HG03280 (cell line): ENCODE data around the gene LDB3.

Source experiments
- ATAC-seq: cut with Tn5 transposase; IDR thresholded peaks from one replicate; pipeline ENCODE4 v1.9.1; 2021; ENCODE audit warnings: mild to moderate bottlenecking, moderate library complexity; ENCODE audit not compliant: unreplicated experiment

LDB3 gene

GRCh38 chr10:86685416-86685815 is 17.1 kb downstream of the LDB3 start:
- no peak for ATAC-seq

- ATAC-seq, result no peak
Measured at GRCh38 chr10:86685893-86686632, 17.8 kb downstream of the LDB3 start.

- ATAC-seq, result no peak
Measured at GRCh38 chr10:86686972-86687371, 18.7 kb downstream of the LDB3 start.

- ATAC-seq, result no peak
Measured at GRCh38 chr10:86687750-86688149, 19.4 kb downstream of the LDB3 start.

- ATAC-seq, result peak; percentile 78
Measured at GRCh38 chr10:86688398-86688921, 20.1 kb downstream of the LDB3 start.

DNA sequence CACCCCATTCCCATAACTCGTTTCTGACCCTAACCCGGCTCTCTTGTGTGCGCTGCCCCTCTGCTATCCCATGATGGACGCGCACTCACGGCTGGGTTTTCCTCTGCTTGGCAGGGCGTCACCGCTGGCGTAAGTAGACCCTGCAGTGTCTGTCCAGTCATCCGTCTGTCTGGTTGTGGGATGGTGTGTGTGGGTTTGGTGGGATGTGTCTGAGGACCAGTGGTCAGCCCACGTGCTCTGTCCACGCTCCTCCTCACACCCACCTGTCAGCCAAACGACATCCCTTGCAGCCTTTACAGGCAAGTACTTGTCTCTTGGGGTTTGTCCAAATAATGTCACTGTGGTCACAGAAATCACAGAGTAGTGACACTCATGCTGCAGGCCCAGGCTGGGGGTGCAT is 20.8 kb downstream of the LDB3 start:
- ATAC-seq, result no peak

GRCh38 chr10:86690231-86690630 is 21.9 kb downstream of the LDB3 start:
- ATAC-seq, result no peak

DNA sequence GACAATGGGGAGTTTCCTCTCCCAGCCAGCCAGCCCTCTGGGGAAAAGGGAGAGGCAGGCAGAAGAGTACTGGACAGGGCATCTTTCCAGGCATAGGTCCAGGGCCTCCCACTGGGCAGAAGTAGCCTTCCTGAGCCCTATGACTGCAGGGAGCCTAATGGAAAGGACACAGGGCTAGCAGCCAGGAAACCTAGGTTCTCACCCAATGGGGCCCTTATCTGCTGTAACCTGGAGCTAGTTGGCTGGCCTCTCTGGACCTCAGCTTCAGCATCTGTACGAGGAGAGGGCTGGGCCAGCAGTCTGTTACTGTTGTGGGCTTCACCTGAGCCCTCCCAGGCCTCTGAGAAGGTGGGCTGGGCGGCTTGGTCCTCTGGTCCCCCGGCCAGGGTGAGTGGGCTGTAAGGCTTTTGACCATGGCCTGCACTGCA is 22.4 kb downstream of the LDB3 start:
- ATAC-seq, result no peak

- no peak for ATAC-seq
Measured at GRCh38 chr10:86691333-86692022, 23.2 kb downstream of the LDB3 start.

- no peak for ATAC-seq
Measured at GRCh38 chr10:86692023-86692514, 23.8 kb downstream of the LDB3 start.

DNA sequence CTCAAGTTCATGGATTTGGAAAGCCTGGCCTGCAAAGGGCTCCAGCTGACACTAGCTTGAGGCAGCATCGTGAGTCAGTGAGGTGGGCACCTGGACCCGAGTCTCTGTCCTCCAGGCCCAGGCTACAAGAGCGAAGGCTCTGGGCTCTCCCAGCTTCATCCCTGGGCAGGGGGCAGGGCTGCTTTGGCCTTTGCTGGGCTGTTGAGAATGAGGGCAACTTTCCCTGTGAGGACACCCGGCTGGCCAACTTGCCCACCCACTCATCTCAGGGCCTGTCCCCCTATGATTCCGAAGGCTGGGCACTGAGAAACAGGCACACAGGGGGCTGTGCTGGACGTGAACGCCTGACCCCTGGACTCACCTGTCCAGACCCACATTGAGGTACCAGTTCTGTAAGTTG is 24.4 kb downstream of the LDB3 start:
- no peak for ATAC-seq

DNA sequence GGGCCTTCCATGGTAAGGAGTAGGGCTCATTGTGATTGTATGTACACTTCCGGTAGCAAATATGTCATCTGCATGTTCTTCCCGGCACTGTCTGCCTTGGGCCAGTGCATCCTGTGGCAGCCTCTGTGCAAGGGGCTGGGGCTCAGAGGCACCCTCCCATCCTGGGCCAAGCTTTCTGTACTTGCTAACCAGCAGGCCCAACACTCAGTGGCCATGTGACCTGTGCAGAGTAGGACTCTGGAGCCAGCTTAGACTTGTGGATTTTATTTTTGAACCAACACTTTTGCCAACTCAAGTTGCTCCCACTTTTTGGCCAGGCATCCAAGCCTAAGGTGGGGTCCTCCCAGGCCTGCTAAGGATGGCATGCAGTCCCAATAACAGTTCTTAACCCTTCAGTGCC is 25.0 kb downstream of the LDB3 start:
- no peak for ATAC-seq

DNA sequence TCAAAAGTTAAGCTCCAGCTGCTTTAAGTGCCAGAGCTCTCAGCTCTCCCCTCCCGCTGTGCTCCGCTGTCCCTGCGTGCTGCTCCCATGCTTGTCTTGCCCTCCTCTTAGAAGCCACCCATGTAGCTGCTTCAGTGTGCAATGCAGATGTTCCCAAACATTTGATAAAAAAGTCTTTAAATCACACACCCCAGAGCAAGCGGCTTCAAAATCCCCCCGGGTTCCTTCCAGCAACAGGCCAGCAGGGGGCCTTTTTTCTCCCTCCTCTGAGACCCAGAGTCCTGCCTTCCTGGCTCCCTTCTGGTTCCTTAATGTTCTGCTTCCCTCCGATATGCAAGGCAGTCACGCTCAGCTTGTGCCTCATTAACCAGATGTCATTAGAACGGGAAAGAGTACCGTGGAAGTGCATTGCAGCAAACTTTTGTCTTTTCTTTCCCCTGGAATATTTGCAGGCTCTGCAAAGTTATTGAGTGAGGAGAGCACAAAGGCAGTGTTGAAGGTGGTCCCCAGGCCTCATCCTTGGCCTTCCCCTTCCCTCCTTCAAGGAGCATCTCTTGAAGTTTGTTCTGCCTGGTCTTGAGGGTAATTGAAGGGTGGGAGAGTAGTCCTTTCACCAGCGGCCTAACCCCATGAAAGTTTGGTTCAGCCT is 25.5 kb downstream of the LDB3 start:
- ATAC-seq, result no peak

- ATAC-seq, result no peak
Measured at GRCh38 chr10:86698207-86698940, 30.1 kb downstream of the LDB3 start.

DNA sequence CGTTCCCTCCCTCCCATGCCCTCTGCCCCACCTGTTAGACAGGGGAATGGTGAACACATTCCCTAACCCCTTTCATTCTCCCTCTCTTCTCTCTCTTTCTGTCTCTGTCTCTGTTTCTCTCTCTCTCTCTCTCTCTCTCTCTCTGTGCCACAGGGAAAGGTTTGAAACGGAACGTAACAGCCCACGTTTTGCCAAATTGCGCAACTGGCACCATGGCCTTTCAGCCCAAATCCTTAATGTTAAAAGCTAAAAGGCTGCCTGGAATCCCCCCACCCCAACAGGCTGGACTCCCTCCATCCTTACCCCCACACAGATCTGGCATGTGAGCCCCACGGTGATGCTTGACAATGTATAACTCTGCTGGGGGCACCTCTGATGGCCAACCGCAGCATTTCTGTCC is 30.8 kb downstream of the LDB3 start:
- ATAC-seq, result no peak

- no peak for ATAC-seq
Measured at GRCh38 chr10:86699541-86699940, 31.2 kb downstream of the LDB3 start.

DNA sequence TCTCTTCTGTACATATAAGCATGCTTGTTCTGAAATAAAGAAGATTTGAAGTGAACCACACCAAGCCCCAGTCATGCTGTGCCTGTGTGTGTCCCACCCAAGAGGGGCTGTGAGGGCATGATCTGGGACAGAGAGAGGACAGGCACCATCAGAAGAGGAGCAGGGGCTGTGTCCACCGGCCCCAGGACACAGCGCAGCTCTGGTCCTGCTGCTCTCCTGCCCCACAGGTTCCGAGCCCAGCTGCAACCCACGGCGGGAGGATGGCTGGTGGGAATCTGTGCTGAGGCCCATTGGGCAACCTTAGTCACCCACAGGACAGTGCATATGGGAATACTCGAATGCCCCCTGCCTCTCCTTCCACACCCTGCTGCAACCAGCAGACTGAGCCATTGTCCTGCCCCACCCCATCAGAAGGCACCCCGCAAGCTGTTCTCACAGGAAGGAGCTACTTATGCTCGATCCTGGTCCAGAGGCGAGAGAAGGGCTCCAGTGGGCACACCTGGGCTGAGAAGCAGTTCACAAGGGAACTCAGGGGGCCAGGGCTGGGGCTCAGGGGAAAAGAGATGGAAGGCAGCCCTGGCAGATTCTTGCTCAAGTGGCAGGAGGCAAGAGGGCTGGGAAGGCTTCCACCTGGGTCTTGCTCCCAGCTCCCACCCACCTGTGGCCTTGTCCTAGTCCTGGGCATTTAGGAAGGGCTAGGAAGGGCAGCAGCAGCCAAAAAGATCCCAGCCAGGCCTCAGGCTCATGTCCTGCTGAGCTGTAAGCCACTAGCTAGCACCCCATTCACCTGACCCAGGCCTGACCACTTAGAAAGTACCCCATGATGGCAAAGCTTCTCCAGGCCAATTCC is 31.9 kb downstream of the LDB3 start:
- ATAC-seq, result no peak

DNA sequence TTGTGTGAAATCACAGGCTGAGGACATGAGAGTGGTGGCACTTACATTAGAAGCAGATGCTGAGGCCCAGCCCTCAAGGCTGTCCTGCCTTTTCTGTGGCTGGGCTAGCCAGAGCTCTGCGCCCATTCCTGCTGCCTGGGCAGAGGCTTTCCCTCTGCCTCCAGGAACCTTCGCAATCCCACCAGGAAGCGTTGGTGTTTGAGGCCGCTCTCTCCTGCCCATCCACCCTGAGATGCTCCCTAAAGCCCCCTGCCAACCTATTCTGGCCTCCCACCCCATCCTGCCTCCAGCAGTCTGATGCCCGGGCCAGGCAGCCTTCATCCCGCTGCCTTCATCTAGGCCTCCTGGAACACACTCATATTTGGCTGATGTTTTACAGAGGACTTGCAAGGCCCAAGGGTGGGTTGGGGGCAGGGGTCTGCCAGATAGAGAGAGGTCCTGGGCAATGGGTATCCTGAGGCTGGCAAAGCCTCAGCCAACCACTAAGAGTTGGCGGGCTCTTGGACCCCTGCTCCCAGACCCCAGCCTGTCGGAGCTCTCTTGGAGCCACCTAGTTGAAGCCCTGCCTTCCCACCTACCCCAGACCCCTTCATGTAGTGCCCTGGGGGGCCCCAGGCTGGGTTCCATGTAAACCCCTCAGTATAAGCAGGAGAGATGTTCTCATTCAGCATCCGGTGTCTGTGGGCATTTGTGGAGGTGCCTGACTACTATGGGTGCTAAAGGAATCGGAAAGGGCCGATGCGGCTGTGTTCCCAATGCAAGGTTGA is 32.7 kb downstream of the LDB3 start:
- no peak for ATAC-seq

DNA sequence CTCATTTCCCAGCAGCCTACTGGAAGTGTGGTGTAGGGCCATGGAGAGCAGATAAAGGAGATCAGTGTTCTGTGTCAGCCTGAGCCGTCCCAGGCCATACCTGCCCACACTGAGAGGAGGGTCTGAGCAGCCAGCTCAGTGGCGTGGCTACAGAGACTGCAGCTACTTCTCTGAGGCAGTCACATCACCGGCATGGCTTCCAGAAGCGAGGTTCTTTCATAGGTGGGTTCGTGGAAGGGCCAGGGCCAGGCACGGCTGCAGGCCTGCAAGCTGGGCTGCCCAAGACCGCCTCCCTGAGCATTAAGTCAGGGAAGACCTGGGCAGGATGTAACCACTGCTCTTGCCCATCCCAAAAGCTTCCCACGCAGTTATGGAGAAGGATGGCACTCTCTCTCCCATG is 34.9 kb downstream of the LDB3 start:
- ATAC-seq, result no peak
